ENCODE data around the gene MIP. TPM values are rescaled to one million over a fixed set of nuclear protein-coding genes. Genes with fewer than 3 reads are reported as not detected.

The MIP gene
- total and polyA plus RNA-seq, 2 of the 13 experiments (the other 11 are each of a cell fraction or from before 2014, with no cell fraction given): not detected

GRCh38 chr12:56417739-56418138 is 36.7 kb downstream of the MIP start:
- BruUV-seq (replicated peaks): no TSS peak
- H3K4me2 ChIP-seq (ENCODE audit: low read depth, low read length): no peak overlapping the region
- intact Hi-C loops (cut with micrococcal nuclease; ENCODE audit: unreplicated experiment) (no loop called here), in situ Hi-C loops (cut with HindIII; ENCODE audit: extremely low pct_ligation_motif_present, low pct_unique_long_range_greater_than_20kb) (no loop called here)
- TF ChIP-seq KLF6 (CRISPR knock-in tag; IDR thresholded peaks at IDR 0.05) (no peak), ZNF780A (CRISPR knock-in tag; IDR thresholded peaks at IDR 0.05) (no peak), ATF7 (IDR thresholded peaks at IDR 0.05) (no peak), ATF7 (CRISPR knock-in tag; IDR thresholded peaks at IDR 0.05) (no peak), ZBTB8A (CRISPR knock-in tag; IDR thresholded peaks at IDR 0.05; ENCODE audit: borderline replicate concordance, low read depth) (no peak), THAP11 (CRISPR knock-in tag; IDR thresholded peaks at IDR 0.05) (no peak), MIXL1 (CRISPR knock-in tag; IDR thresholded peaks at IDR 0.05) (no peak), ZNF317 (CRISPR knock-in tag; IDR thresholded peaks at IDR 0.05) (no peak), HMG20B (CRISPR knock-in tag; conservative IDR thresholded peaks at IDR 0.05) (no peak), MED1 (CRISPR knock-in tag; IDR thresholded peaks at IDR 0.05) (no peak), REL (CRISPR knock-in tag; conservative IDR thresholded peaks at IDR 0.05) (no peak), ZNF772 (CRISPR knock-in tag; IDR thresholded peaks at IDR 0.05) (no peak), HOXA5 (CRISPR knock-in tag; IDR thresholded peaks at IDR 0.05) (no peak)
- TF ChIP-seq, protein P1, sequence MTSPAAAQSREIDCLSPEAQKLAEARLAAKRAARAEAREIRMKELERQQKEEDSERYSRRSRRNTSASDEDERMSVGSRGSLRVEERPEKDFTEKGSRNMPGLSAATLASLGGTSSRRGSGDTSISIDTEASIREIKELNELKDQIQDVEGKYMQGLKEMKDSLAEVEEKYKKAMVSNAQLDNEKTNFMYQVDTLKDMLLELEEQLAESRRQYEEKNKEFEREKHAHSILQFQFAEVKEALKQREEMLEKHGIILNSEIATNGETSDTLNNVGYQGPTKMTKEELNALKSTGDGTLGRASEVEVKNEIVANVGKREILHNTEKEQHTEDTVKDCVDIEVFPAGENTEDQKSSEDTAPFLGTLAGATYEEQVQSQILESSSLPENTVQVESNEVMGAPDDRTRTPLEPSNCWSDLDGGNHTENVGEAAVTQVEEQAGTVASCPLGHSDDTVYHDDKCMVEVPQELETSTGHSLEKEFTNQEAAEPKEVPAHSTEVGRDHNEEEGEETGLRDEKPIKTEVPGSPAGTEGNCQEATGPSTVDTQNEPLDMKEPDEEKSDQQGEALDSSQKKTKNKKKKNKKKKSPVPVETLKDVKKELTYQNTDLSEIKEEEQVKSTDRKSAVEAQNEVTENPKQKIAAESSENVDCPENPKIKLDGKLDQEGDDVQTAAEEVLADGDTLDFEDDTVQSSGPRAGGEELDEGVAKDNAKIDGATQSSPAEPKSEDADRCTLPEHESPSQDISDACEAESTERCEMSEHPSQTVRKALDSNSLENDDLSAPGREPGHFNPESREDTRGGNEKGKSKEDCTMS (CRISPR knock-in tag; conservative IDR thresholded peaks at IDR 0.05): no peak
- TF ChIP-seq, protein P2, sequence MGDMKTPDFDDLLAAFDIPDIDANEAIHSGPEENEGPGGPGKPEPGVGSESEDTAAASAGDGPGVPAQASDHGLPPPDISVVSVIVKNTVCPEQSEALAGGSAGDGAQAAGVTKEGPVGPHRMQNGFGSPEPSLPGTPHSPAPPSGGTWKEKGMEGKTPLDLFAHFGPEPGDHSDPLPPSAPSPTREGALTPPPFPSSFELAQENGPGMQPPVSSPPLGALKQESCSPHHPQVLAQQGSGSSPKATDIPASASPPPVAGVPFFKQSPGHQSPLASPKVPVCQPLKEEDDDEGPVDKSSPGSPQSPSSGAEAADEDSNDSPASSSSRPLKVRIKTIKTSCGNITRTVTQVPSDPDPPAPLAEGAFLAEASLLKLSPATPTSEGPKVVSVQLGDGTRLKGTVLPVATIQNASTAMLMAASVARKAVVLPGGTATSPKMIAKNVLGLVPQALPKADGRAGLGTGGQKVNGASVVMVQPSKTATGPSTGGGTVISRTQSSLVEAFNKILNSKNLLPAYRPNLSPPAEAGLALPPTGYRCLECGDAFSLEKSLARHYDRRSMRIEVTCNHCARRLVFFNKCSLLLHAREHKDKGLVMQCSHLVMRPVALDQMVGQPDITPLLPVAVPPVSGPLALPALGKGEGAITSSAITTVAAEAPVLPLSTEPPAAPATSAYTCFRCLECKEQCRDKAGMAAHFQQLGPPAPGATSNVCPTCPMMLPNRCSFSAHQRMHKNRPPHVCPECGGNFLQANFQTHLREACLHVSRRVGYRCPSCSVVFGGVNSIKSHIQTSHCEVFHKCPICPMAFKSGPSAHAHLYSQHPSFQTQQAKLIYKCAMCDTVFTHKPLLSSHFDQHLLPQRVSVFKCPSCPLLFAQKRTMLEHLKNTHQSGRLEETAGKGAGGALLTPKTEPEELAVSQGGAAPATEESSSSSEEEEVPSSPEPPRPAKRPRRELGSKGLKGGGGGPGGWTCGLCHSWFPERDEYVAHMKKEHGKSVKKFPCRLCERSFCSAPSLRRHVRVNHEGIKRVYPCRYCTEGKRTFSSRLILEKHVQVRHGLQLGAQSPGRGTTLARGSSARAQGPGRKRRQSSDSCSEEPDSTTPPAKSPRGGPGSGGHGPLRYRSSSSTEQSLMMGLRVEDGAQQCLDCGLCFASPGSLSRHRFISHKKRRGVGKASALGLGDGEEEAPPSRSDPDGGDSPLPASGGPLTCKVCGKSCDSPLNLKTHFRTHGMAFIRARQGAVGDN (CRISPR knock-in tag; IDR thresholded peaks at IDR 0.05): no peak
- H3K4me3 ChIP-seq (replicated peaks in 1 of 3; ENCODE audit: insufficient read depth in 1 of 3, low read depth in 2 of 3, low read length in 3 of 3): no peak overlapping the region
- peaks cover 9 to 46% of the 10 kb centered on the region in 2 experiments for H3K36me3 ChIP-seq (replicated peaks in 1 of 2; ENCODE audit: control insufficient read depth in 1 of 2, insufficient read depth in 2 of 2, low read length in 2 of 2)
- CTCF ChIA-PET (ENCODE audit: low intra/inter-chr PET ratio, low total read pairs): no interaction called here
- H3K79me2 ChIP-seq (ENCODE audit: insufficient read depth, low read length): no peaks in the 10 kb centered on the region
- no peak overlapping the region for H2AFZ ChIP-seq (ENCODE audit: low read length)
- H3K27me3 ChIP-seq (ENCODE audit: control insufficient read depth in 1 of 2, insufficient read depth in 2 of 2, low read length in 2 of 2): no peaks in the 10 kb centered on the region
- no peak for DNase-seq (ENCODE audit: low spot score)
- ATAC-seq: no peak
- no peak for FAIRE-seq
- H4K20me1 ChIP-seq (ENCODE audit: insufficient read depth, low read length): no peaks in the 10 kb centered on the region
- no peak overlapping the region for H3K27ac ChIP-seq (ENCODE audit: extremely low read length, insufficient read depth, low read length)
- H3K9ac ChIP-seq (ENCODE audit: insufficient read depth, low read depth, low read length): no peak overlapping the region
- POLR2A ChIA-PET: no interaction called here
- no peaks in the 10 kb centered on the region for H3K9me3 ChIP-seq (ENCODE audit: low read length)
- no peaks in the 10 kb centered on the region for H3K4me1 ChIP-seq (ENCODE audit: insufficient read depth, low read length)
- 95% methylated on average over 11 of the region's 11 CpGs for WGBS (ENCODE audit: low lambda C conversion rate)

Data from HepG2 (cell line).